ENCODE measurements around the gene SOX15. TPM values are rescaled to one million over a fixed set of nuclear protein-coding genes. Genes with fewer than 3 reads are reported as not detected.

Gene SOX15
- total and polyA plus RNA-seq, 2 of the 13 experiments (the other 11 are each of a cell fraction or from before 2014, with no cell fraction given), result 0.07 to 0.18 TPM

GRCh38 chr17:7629939-7630571 lies 40.2 kb upstream of the SOX15 start, which contains the start of gene SHBG (continued):
- TF ChIP-seq ZBTB4 (CRISPR knock-in tag; IDR thresholded peaks at IDR 0.05; ENCODE audit: borderline replicate concordance) (no peak), RBAK (CRISPR knock-in tag; IDR thresholded peaks at IDR 0.05) (no peak), ZNF782 (CRISPR knock-in tag; IDR thresholded peaks at IDR 0.05; ENCODE audit: borderline replicate concordance) (no peak), ZNF20 (CRISPR knock-in tag; IDR thresholded peaks at IDR 0.05) (no peak), ZNF746 (CRISPR knock-in tag; IDR thresholded peaks at IDR 0.05) (peak; percentile 81; the same call in 1 of the 2 replicates), NPAS2 (CRISPR knock-in tag; IDR thresholded peaks at IDR 0.05; ENCODE audit: borderline replicate concordance) (no peak), ZFP36 (IDR thresholded peaks at IDR 0.05; ENCODE audit: borderline replicate concordance, low read depth, low read length, partially characterized antibody) (no peak), ATF6 (CRISPR knock-in tag; conservative IDR thresholded peaks at IDR 0.05) (no peak), HOXA3 (CRISPR knock-in tag; IDR thresholded peaks at IDR 0.05) (no peak), ZNF615 (CRISPR knock-in tag; IDR thresholded peaks at IDR 0.05; ENCODE audit: borderline replicate concordance) (no peak), ERF (CRISPR knock-in tag; IDR thresholded peaks at IDR 0.05) (peak; percentile 20; the same call in 1 of the 2 replicates), SIX1 (CRISPR knock-in tag; IDR thresholded peaks at IDR 0.05; ENCODE audit: borderline replicate concordance) (no peak), PHB2 (IDR thresholded peaks at IDR 0.05; ENCODE audit: partially characterized antibody) (no peak)
- TF ChIP-seq, protein P1, sequence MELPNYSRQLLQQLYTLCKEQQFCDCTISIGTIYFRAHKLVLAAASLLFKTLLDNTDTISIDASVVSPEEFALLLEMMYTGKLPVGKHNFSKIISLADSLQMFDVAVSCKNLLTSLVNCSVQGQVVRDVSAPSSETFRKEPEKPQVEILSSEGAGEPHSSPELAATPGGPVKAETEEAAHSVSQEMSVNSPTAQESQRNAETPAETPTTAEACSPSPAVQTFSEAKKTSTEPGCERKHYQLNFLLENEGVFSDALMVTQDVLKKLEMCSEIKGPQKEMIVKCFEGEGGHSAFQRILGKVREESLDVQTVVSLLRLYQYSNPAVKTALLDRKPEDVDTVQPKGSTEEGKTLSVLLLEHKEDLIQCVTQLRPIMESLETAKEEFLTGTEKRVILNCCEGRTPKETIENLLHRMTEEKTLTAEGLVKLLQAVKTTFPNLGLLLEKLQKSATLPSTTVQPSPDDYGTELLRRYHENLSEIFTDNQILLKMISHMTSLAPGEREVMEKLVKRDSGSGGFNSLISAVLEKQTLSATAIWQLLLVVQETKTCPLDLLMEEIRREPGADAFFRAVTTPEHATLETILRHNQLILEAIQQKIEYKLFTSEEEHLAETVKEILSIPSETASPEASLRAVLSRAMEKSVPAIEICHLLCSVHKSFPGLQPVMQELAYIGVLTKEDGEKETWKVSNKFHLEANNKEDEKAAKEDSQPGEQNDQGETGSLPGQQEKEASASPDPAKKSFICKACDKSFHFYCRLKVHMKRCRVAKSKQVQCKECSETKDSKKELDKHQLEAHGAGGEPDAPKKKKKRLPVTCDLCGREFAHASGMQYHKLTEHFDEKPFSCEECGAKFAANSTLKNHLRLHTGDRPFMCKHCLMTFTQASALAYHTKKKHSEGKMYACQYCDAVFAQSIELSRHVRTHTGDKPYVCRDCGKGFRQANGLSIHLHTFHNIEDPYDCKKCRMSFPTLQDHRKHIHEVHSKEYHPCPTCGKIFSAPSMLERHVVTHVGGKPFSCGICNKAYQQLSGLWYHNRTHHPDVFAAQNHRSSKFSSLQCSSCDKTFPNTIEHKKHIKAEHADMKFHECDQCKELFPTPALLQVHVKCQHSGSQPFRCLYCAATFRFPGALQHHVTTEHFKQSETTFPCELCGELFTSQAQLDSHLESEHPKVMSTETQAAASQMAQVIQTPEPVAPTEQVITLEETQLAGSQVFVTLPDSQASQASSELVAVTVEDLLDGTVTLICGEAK (IDR thresholded peaks at IDR 0.05), result no peak
- TF ChIP-seq, protein P1 (CRISPR knock-in tag; IDR thresholded peaks at IDR 0.05), result peak; percentile 19; the same call in 1 of the 2 replicates

Measured in HepG2 (cell line).